ENCODE measurements around the gene LRRC1. TPM values are rescaled to one million over a fixed set of nuclear protein-coding genes. Genes with fewer than 3 reads are reported as not detected.

Gene LRRC1
- total and polyA plus RNA-seq, 9 donors: 4.3 to 20.6 (median 8.9) TPM

GRCh38 chr6:53845280-53846195 is 50.7 kb downstream of the LRRC1 start:
- no peak for DNase-seq
- H3K36me3 ChIP-seq: no peaks in the 10 kb centered on the region
- intact Hi-C loops (cut with DNase I): no loop called here
- WGBS, 3 donors: 92 to 95% (median 93%) methylated on average over 9 of the region's 9 CpGs
- H3K27me3 ChIP-seq: no peaks in the 10 kb centered on the region
- H3K4me3 ChIP-seq: no peak overlapping the region
- TF ChIP-seq EP300 (IDR thresholded peaks at IDR 0.05) (no peak), POLR2A (IDR thresholded peaks at IDR 0.05) (no peak), CTCF (IDR thresholded peaks at IDR 0.05) (no peak)
- H3K4me1 ChIP-seq (ENCODE audit: insufficient read depth): no peaks in the 10 kb centered on the region
- no peak overlapping the region for H3K27ac ChIP-seq
- no peaks in the 10 kb centered on the region for H3K9me3 ChIP-seq

- no peaks in the 10 kb centered on the region for H3K36me3 ChIP-seq
- no peak overlapping the region for H3K27ac ChIP-seq
- DNase-seq: no peak
- H3K9me3 ChIP-seq: no peaks in the 10 kb centered on the region
- TF ChIP-seq CTCF (IDR thresholded peaks at IDR 0.05): no peak
- TF ChIP-seq EP300 (IDR thresholded peaks at IDR 0.05): no peak
- no peak for TF ChIP-seq POLR2A (IDR thresholded peaks at IDR 0.05)
- intact Hi-C loops (cut with DNase I): no loop called here
- H3K4me1 ChIP-seq (ENCODE audit: insufficient read depth): no peaks in the 10 kb centered on the region
- no peaks in the 10 kb centered on the region for H3K27me3 ChIP-seq
- 85 to 96% (median 92%) methylated on average over 7 of the region's 7 CpGs for WGBS, 3 donors
- no peak overlapping the region for H3K4me3 ChIP-seq
Observed at GRCh38 chr6:53846250-53846649, 51.4 kb downstream of the LRRC1 start.

- Histone ChIP-seq H3K27ac (no peak overlapping the region), H3K4me1 (ENCODE audit: insufficient read depth) (no peaks in the 10 kb centered on the region), H3K4me3 (no peak overlapping the region), H3K36me3 (no peaks in the 10 kb centered on the region), H3K9me3 (no peaks in the 10 kb centered on the region), H3K27me3 (no peaks in the 10 kb centered on the region)
- DNase-seq: no peak
- intact Hi-C loops (cut with DNase I): no loop called here
- TF ChIP-seq EP300 (IDR thresholded peaks at IDR 0.05) (no peak), CTCF (IDR thresholded peaks at IDR 0.05) (no peak), POLR2A (IDR thresholded peaks at IDR 0.05) (no peak)
- 75 to 99% (median 86%) methylated on average over 4 of the region's 4 CpGs for WGBS, 3 donors
Observed at GRCh38 chr6:53847796-53848314, 53.0 kb downstream of the LRRC1 start.

- no peak overlapping the region for H3K27ac ChIP-seq
- H3K9me3 ChIP-seq: no peaks in the 10 kb centered on the region
- H3K36me3 ChIP-seq: no peaks in the 10 kb centered on the region
- intact Hi-C loops (cut with DNase I): no loop called here
- H3K27me3 ChIP-seq: no peaks in the 10 kb centered on the region
- no peak overlapping the region for H3K4me3 ChIP-seq
- WGBS, 3 donors: 85 to 89% (median 85%) methylated on average over 2 of the region's 2 CpGs
- TF ChIP-seq POLR2A (IDR thresholded peaks at IDR 0.05) (no peak), EP300 (IDR thresholded peaks at IDR 0.05) (no peak), CTCF (IDR thresholded peaks at IDR 0.05) (no peak)
- no peak for DNase-seq
- H3K4me1 ChIP-seq (ENCODE audit: insufficient read depth): no peaks in the 10 kb centered on the region
Observed at GRCh38 chr6:53850527-53850926, 55.7 kb downstream of the LRRC1 start.
